ENCODE results near the gene HEYL. TPM values are rescaled to one million over a fixed set of nuclear protein-coding genes. Genes with fewer than 3 reads are reported as not detected.
A peak's percentile ranks its signal among the peaks of the same experiment; 100 is the strongest.

HEYL gene
- total RNA-seq, 1 donor from 2014 or later, result 17.7 TPM

DNA sequence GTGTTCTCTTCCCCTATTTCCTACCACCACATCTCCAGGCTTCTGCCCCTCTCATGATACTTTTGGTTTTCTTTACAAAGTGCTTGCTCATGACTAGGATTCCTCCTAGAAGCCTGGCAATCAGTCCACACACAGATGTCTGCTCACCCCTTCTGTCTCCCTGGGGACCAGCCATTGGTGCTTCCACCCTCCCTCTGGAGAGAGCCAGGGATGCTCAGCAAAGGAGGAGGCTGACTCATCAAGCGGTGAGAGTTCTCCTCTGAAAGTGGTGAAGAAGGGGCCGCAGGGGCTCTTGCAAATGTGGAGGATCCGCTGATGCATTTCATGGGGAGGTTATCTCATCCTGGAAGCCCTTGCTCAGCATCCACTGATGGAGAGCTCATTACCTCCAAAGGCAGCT lies 18.0 kb upstream of the HEYL start:
- intact Hi-C loops (cut with DNase I), result no loop called here
- H3K9me3 ChIP-seq, result no peaks in the 10 kb centered on the region
- ATAC-seq, result no peak

GRCh38 chr1:39656391-39656790 lies 16.9 kb upstream of the HEYL start:
- no peak for TF ChIP-seq CTCF (IDR thresholded peaks at IDR 0.05)
- Histone ChIP-seq H3K4me3 (no peak overlapping the region), H3K4me1 (peaks cover 4% of the 10 kb centered on the region), H3K27me3 (no peaks in the 10 kb centered on the region), H3K9me3 (no peaks in the 10 kb centered on the region), H3K36me3 (no peaks in the 10 kb centered on the region), H3K27ac (no peak overlapping the region)
- intact Hi-C loops (cut with DNase I), result no loop called here
- DNase-seq (no peak), ATAC-seq (no peak)

More for the DNA sequence above, 18.0 kb upstream of the HEYL start:
- no peak overlapping the region for H3K4me3 ChIP-seq
- no peak overlapping the region for H3K27ac ChIP-seq
- peaks cover 4% of the 10 kb centered on the region for H3K4me1 ChIP-seq
- no peaks in the 10 kb centered on the region for H3K36me3 ChIP-seq
- no peak for TF ChIP-seq CTCF (IDR thresholded peaks at IDR 0.05)
- H3K27me3 ChIP-seq, result no peaks in the 10 kb centered on the region
- no peak for DNase-seq

GRCh38 chr1:39655578-39656268 lies 16.3 kb upstream of the HEYL start:
- Histone ChIP-seq H3K4me1 (peaks cover 4% of the 10 kb centered on the region), H3K9me3 (no peaks in the 10 kb centered on the region), H3K4me3 (no peak overlapping the region), H3K27me3 (no peaks in the 10 kb centered on the region), H3K36me3 (no peaks in the 10 kb centered on the region), H3K27ac (no peak overlapping the region)
- DNase-seq (no peak), ATAC-seq (no peak)
- intact Hi-C loops (cut with DNase I), result no loop called here
- TF ChIP-seq CTCF (IDR thresholded peaks at IDR 0.05), result no peak

DNA sequence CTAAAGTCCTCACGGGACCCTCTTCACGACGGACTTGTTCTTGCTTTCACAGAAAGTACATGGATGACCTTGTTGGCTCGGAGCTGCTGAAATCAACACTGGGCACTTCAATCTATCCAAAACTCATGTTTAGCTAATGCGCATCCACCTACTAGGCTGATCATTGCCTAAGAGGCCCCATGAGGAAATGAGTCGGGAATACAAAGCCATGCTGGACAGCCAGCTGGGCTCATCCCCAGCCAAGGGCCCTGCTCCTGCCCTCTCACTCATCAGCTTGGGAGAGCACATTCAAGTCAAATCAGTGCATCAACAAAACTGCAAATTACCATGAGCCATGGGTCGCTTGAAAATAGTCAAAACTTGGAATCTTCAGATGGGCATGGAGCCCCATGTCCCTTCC lies 14.8 kb upstream of the HEYL start:
- H3K4me3 ChIP-seq, result no peak overlapping the region
- H3K27me3 ChIP-seq, result no peaks in the 10 kb centered on the region
- no peak for TF ChIP-seq CTCF (IDR thresholded peaks at IDR 0.05)
- intact Hi-C loops (cut with DNase I), result loop anchor here (5.0 kb wide), 1 partner anchor 47 kb away; no protein-coding TSS in a partner anchor
- H3K27ac ChIP-seq, result no peak overlapping the region
- peaks cover 4% of the 10 kb centered on the region for H3K4me1 ChIP-seq
- H3K36me3 ChIP-seq, result no peaks in the 10 kb centered on the region
- no peak for ATAC-seq
- H3K9me3 ChIP-seq, result no peaks in the 10 kb centered on the region
- no peak for DNase-seq

GRCh38 chr1:39653546-39654031 lies 14.1 kb upstream of the HEYL start:
- Histone ChIP-seq H3K27ac (no peak overlapping the region), H3K27me3 (no peaks in the 10 kb centered on the region), H3K36me3 (no peaks in the 10 kb centered on the region), H3K4me3 (no peak overlapping the region), H3K9me3 (no peaks in the 10 kb centered on the region), H3K4me1 (peaks cover 4% of the 10 kb centered on the region)
- TF ChIP-seq CTCF (IDR thresholded peaks at IDR 0.05), result peak; percentile 90
- DNase-seq, result peak; percentile 85
- peak; percentile 88 for ATAC-seq
- intact Hi-C loops (cut with DNase I), result loop anchor here (5.0 kb wide), 1 partner anchor 46 kb away; no protein-coding TSS in a partner anchor
